IMR-90 (cell line): ENCODE results near the gene ADGRD1. TPM values are rescaled to one million over a fixed set of nuclear protein-coding genes. Genes with fewer than 3 reads are reported as not detected.

ENCODE experiments used
- CTCF ChIP-seq: conservative IDR thresholded peaks from 2 replicates; pipeline ENCODE4 v1.5.1; 2012; ENCODE audit warnings: mild to moderate bottlenecking, low read depth, low read length, improper control_type of control experiment
- POLR2A ChIP-seq: IDR thresholded peaks from 2 replicates; pipeline ENCODE4 v1.6.1; 2012; ENCODE audit warnings: mild to moderate bottlenecking, low read depth, low read length
- RAD21 ChIP-seq: IDR thresholded peaks from 2 replicates; pipeline ENCODE4 v1.6.1; 2012; ENCODE audit warnings: low read length, improper control_type of control experiment
- RCOR1 ChIP-seq: IDR thresholded peaks from 2 replicates; pipeline ENCODE4 v1.6.1; 2012; ENCODE audit warnings: mild to moderate bottlenecking, low read length, improper control_type of control experiment; ENCODE audit not compliant: insufficient replicate concordance
- polyA plus RNA-seq, 3 experiments: library from polyadenylated mRNA; depleted of rRNA; stranded (reverse); fragments of >200 nt; gene quantifications; 2 replicates each; pipeline ENCODE4 v1.2.3, GENCODE V29; 2012; ENCODE audit warnings: low replicate concordance in 1 of 3
- total RNA-seq: library from RNA; depleted of rRNA; stranded (reverse); fragments of >200 nt; gene quantifications from 2 replicates; pipeline ENCODE4 v1.2.3, GENCODE V29; 2012

The ADGRD1 gene
- total and polyA plus RNA-seq, 2 of the 4 experiments (the other 2 are of a cell fraction): not detected

GRCh38 chr12:131084341-131085011, 130.8 kb downstream of the ADGRD1 start (continued):
- TF ChIP-seq RAD21 (no peak), POLR2A (no peak), CTCF (no peak), RCOR1 (no peak)
